ENCODE data around the gene COG2.
"Not testable (repeated sequence)": the region's sequence is repeated elsewhere in the genome, so short reads cannot be mapped to it uniquely, and the experiment has no call there.

The COG2 gene

GRCh38 chr1:230647321-230647720, 5.0 kb downstream of the COG2 start:
- no peak for DNase-seq (ENCODE audit: low read depth)
- TF ChIP-seq, protein P1, sequence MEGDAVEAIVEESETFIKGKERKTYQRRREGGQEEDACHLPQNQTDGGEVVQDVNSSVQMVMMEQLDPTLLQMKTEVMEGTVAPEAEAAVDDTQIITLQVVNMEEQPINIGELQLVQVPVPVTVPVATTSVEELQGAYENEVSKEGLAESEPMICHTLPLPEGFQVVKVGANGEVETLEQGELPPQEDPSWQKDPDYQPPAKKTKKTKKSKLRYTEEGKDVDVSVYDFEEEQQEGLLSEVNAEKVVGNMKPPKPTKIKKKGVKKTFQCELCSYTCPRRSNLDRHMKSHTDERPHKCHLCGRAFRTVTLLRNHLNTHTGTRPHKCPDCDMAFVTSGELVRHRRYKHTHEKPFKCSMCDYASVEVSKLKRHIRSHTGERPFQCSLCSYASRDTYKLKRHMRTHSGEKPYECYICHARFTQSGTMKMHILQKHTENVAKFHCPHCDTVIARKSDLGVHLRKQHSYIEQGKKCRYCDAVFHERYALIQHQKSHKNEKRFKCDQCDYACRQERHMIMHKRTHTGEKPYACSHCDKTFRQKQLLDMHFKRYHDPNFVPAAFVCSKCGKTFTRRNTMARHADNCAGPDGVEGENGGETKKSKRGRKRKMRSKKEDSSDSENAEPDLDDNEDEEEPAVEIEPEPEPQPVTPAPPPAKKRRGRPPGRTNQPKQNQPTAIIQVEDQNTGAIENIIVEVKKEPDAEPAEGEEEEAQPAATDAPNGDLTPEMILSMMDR (IDR thresholded peaks at IDR 0.05; ENCODE audit: control insufficient read depth, insufficient read depth, low read depth, low read length, missing control alignments), result no peak
- H3K4me3 ChIP-seq (ENCODE audit: control insufficient read depth, low read depth, low read length), result no peak overlapping the region

- no peak for DNase-seq (ENCODE audit: low read depth)
- TF ChIP-seq, protein P1 (IDR thresholded peaks at IDR 0.05; ENCODE audit: control insufficient read depth, insufficient read depth, low read depth, low read length, missing control alignments), result no peak
- H3K4me3 ChIP-seq (ENCODE audit: control insufficient read depth, low read depth, low read length), result no peak overlapping the region
These were observed 5.8 kb downstream of the COG2 start for GRCh38 chr1:230648114-230648513.

GRCh38 chr1:230650300-230650699, 8.0 kb downstream of the COG2 start:
- no peak for DNase-seq (ENCODE audit: low read depth)
- TF ChIP-seq, protein P1 (IDR thresholded peaks at IDR 0.05; ENCODE audit: control insufficient read depth, insufficient read depth, low read depth, low read length, missing control alignments), result no peak
- H3K4me3 ChIP-seq (ENCODE audit: control insufficient read depth, low read depth, low read length), result no peak overlapping the region

DNA sequence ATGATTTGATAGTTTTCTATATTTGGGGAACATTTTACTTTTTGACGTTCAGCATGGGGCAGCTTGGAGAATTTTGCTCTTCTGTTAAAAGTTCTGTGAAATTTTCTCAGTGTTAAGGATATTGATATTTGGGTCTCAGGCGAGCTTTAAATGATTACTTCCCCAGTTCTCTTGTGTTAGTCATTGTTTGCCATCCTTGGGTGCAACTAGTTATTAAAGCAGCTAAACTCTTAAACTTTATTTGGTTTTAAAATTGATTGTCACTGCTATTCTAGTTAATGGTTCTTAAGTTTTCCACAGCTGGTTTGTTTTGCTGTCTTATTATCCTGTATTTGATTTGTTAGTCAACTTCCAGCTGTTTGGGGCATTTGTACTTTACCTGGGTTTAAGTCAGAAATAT, 9.0 kb downstream of the COG2 start:
- no peak for DNase-seq (ENCODE audit: low read depth)
- TF ChIP-seq, protein P1 (IDR thresholded peaks at IDR 0.05; ENCODE audit: control insufficient read depth, insufficient read depth, low read depth, low read length, missing control alignments), result no peak
- H3K4me3 ChIP-seq (ENCODE audit: control insufficient read depth, low read depth, low read length), result no peak overlapping the region

DNA sequence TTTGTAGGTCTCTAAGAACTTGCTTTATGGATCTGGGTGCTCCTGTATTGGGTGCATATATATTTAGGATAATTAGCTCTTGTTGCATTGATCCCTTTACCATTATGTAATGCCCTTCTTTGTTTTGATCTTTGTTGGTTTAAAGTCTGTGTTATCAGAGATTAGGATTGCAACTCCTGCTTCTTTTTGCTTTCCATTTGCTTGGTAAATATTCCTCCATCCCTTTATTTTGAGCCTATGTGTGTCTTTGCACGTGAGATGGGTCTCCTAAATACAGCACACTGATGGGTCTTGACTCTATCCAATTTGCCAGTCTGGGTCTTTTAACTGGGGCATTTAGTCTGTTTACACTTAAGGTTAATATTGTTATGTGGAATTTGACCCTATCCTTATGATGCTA, 14.4 kb downstream of the COG2 start:
- DNase-seq (ENCODE audit: low read depth); H3K4me3 ChIP-seq (ENCODE audit: control insufficient read depth, low read depth, low read length): not testable (repeated sequence)

- H3K4me3 ChIP-seq (ENCODE audit: control insufficient read depth, low read depth, low read length); DNase-seq (ENCODE audit: low read depth): not testable (repeated sequence)
These were observed 15.8 kb downstream of the COG2 start for GRCh38 chr1:230658103-230658502.

DNA sequence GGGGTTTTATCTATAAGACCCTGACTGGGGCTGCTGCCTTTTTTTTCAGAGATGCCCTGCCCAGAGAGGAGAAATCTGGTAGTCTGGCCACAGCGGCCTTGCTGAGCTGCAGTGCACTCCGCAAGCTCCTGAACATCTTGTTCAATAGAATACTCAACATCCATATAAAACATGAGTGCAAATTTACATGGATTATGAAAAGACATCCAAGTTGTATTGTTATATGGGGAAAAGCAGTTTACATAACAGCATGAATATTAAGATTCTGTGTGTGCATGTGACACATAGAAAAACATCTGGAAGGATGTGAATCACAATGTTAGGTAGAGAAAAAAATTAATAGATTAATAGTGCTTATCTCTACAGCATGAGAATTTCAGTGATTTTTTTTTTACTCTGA, 16.4 kb downstream of the COG2 start:
- TF ChIP-seq, protein P1 (IDR thresholded peaks at IDR 0.05; ENCODE audit: control insufficient read depth, insufficient read depth, low read depth, low read length, missing control alignments), result no peak
- DNase-seq (ENCODE audit: low read depth), result no peak
- no peak overlapping the region for H3K4me3 ChIP-seq (ENCODE audit: control insufficient read depth, low read depth, low read length)

GRCh38 chr1:230661976-230662375, 19.7 kb downstream of the COG2 start:
- no peak for DNase-seq (ENCODE audit: low read depth)
- TF ChIP-seq, protein P1 (IDR thresholded peaks at IDR 0.05; ENCODE audit: control insufficient read depth, insufficient read depth, low read depth, low read length, missing control alignments), result no peak
- H3K4me3 ChIP-seq (ENCODE audit: control insufficient read depth, low read depth, low read length), result no peak overlapping the region

Data from AG09309 (cell line).